Measurements from ENCODE around the gene TLR4. TPM values are rescaled to one million over a fixed set of nuclear protein-coding genes. Genes with fewer than 3 reads are reported as not detected.

Gene TLR4
- total and polyA plus RNA-seq, 9 of the 15 experiments (the other 6 are each of a cell fraction or from before 2014, with no cell fraction given) = 0.02 TPM; not detected in 8

- TF ChIP-seq, protein P1, sequence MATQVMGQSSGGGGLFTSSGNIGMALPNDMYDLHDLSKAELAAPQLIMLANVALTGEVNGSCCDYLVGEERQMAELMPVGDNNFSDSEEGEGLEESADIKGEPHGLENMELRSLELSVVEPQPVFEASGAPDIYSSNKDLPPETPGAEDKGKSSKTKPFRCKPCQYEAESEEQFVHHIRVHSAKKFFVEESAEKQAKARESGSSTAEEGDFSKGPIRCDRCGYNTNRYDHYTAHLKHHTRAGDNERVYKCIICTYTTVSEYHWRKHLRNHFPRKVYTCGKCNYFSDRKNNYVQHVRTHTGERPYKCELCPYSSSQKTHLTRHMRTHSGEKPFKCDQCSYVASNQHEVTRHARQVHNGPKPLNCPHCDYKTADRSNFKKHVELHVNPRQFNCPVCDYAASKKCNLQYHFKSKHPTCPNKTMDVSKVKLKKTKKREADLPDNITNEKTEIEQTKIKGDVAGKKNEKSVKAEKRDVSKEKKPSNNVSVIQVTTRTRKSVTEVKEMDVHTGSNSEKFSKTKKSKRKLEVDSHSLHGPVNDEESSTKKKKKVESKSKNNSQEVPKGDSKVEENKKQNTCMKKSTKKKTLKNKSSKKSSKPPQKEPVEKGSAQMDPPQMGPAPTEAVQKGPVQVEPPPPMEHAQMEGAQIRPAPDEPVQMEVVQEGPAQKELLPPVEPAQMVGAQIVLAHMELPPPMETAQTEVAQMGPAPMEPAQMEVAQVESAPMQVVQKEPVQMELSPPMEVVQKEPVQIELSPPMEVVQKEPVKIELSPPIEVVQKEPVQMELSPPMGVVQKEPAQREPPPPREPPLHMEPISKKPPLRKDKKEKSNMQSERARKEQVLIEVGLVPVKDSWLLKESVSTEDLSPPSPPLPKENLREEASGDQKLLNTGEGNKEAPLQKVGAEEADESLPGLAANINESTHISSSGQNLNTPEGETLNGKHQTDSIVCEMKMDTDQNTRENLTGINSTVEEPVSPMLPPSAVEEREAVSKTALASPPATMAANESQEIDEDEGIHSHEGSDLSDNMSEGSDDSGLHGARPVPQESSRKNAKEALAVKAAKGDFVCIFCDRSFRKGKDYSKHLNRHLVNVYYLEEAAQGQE (IDR thresholded peaks at IDR 0.05; ENCODE audit: borderline replicate concordance) = no peak
- TF ChIP-seq, protein P1 (CRISPR knock-in tag; IDR thresholded peaks at IDR 0.05; ENCODE audit: low read depth) = no peak
- no peak for TF ChIP-seq ZNF140 (CRISPR knock-in tag; IDR thresholded peaks at IDR 0.05)
- TF ChIP-seq HMG20A (CRISPR knock-in tag; conservative IDR thresholded peaks at IDR 0.05) = no peak
Observed at GRCh38 chr9:117732494-117732893, 28.3 kb downstream of the TLR4 start (continued).

All from K562 (cell line).